ENCODE measurements around the gene GRSF1.

The GRSF1 gene

GRCh38 chr4:70839589-70840093 lies at the start of gene GRSF1:
Gene GRSF1 (minus strand): TSS chr4:70839890. CDS start chr4:70839827, 63 bp downstream.
- H3K4me1 ChIP-seq (ENCODE audit: control insufficient read depth in 1 of 2, insufficient read depth in 2 of 2, low read length in 2 of 2) = peaks cover 0 to 16% of the 10 kb centered on the region in 2 donors
- H3K9me3 ChIP-seq (ENCODE audit: control insufficient read depth in 1 of 2, low read length in 2 of 2) = no peaks in the 10 kb centered on the region
- H3K27ac ChIP-seq (ENCODE audit: low read length) = peak within 1 kb of the TSS; percentile 87
- H3K36me3 ChIP-seq (ENCODE audit: control insufficient read depth in 1 of 2, insufficient read depth in 2 of 2, low read length in 2 of 2) = no peaks in the 10 kb centered on the region
- H3K4me3 ChIP-seq (ENCODE audit: low read depth in 1 of 2, low read length in 2 of 2) = peak within 1 kb of the TSS; percentile 86 to 90
- no peaks in the 10 kb centered on the region for H3K27me3 ChIP-seq (ENCODE audit: low read depth, low read length)

GRCh38 chr4:70885174-70885573 lies 45.5 kb upstream of the GRSF1 start:
- Histone ChIP-seq H3K4me3 (ENCODE audit: low read depth in 1 of 2, low read length in 2 of 2) (no peak overlapping the region), H3K36me3 (ENCODE audit: control insufficient read depth in 1 of 2, insufficient read depth in 2 of 2, low read length in 2 of 2) (no peaks in the 10 kb centered on the region), H3K27ac (ENCODE audit: low read length) (no peak overlapping the region), H3K4me1 (ENCODE audit: control insufficient read depth in 1 of 2, insufficient read depth in 2 of 2, low read length in 2 of 2) (no peaks in the 10 kb centered on the region), H3K9me3 (ENCODE audit: control insufficient read depth in 1 of 2, low read length in 2 of 2) (no peaks in the 10 kb centered on the region), H3K27me3 (ENCODE audit: low read depth, low read length) (no peaks in the 10 kb centered on the region)

- Histone ChIP-seq H3K4me1 (ENCODE audit: control insufficient read depth in 1 of 2, insufficient read depth in 2 of 2, low read length in 2 of 2) (no peaks in the 10 kb centered on the region), H3K27me3 (ENCODE audit: low read depth, low read length) (no peaks in the 10 kb centered on the region), H3K27ac (ENCODE audit: low read length) (no peak overlapping the region), H3K36me3 (ENCODE audit: control insufficient read depth in 1 of 2, insufficient read depth in 2 of 2, low read length in 2 of 2) (no peaks in the 10 kb centered on the region), H3K9me3 (ENCODE audit: control insufficient read depth in 1 of 2, low read length in 2 of 2) (no peaks in the 10 kb centered on the region), H3K4me3 (ENCODE audit: low read depth in 1 of 2, low read length in 2 of 2) (no peak overlapping the region)
Measured at GRCh38 chr4:70880739-70881138, 41.0 kb upstream of the GRSF1 start.

- H3K9me3 ChIP-seq (ENCODE audit: control insufficient read depth in 1 of 2, low read length in 2 of 2) = no peaks in the 10 kb centered on the region
- no peaks in the 10 kb centered on the region for H3K36me3 ChIP-seq (ENCODE audit: control insufficient read depth in 1 of 2, insufficient read depth in 2 of 2, low read length in 2 of 2)
- no peaks in the 10 kb centered on the region for H3K4me1 ChIP-seq (ENCODE audit: control insufficient read depth in 1 of 2, insufficient read depth in 2 of 2, low read length in 2 of 2)
- no peak overlapping the region for H3K27ac ChIP-seq (ENCODE audit: low read length)
- H3K4me3 ChIP-seq (ENCODE audit: low read depth in 1 of 2, low read length in 2 of 2) = no peak overlapping the region
- no peaks in the 10 kb centered on the region for H3K27me3 ChIP-seq (ENCODE audit: low read depth, low read length)
Measured at GRCh38 chr4:70877556-70877955, 37.9 kb upstream of the GRSF1 start.

GRCh38 chr4:70874268-70875156 lies 34.8 kb upstream of the GRSF1 start:
- Histone ChIP-seq H3K27me3 (ENCODE audit: low read depth, low read length) (no peaks in the 10 kb centered on the region), H3K27ac (ENCODE audit: low read length) (no peak overlapping the region), H3K4me1 (ENCODE audit: control insufficient read depth in 1 of 2, insufficient read depth in 2 of 2, low read length in 2 of 2) (no peaks in the 10 kb centered on the region), H3K36me3 (ENCODE audit: control insufficient read depth in 1 of 2, insufficient read depth in 2 of 2, low read length in 2 of 2) (no peaks in the 10 kb centered on the region), H3K4me3 (ENCODE audit: low read depth in 1 of 2, low read length in 2 of 2) (no peak overlapping the region), H3K9me3 (ENCODE audit: control insufficient read depth in 1 of 2, low read length in 2 of 2) (no peaks in the 10 kb centered on the region)

- H3K4me1 ChIP-seq (ENCODE audit: control insufficient read depth in 1 of 2, insufficient read depth in 2 of 2, low read length in 2 of 2) = no peaks in the 10 kb centered on the region
- no peak overlapping the region for H3K4me3 ChIP-seq (ENCODE audit: low read depth in 1 of 2, low read length in 2 of 2)
Measured at GRCh38 chr4:70873216-70873615, 33.5 kb upstream of the GRSF1 start.

GRCh38 chr4:70868778-70869177 lies 29.1 kb upstream of the GRSF1 start:
- no peaks in the 10 kb centered on the region for H3K9me3 ChIP-seq (ENCODE audit: control insufficient read depth in 1 of 2, low read length in 2 of 2)
- H3K36me3 ChIP-seq (ENCODE audit: control insufficient read depth in 1 of 2, insufficient read depth in 2 of 2, low read length in 2 of 2) = no peaks in the 10 kb centered on the region
- H3K27me3 ChIP-seq (ENCODE audit: low read depth, low read length) = no peaks in the 10 kb centered on the region
- H3K4me3 ChIP-seq (ENCODE audit: low read depth in 1 of 2, low read length in 2 of 2) = no peak overlapping the region
- no peak overlapping the region for H3K27ac ChIP-seq (ENCODE audit: low read length)
- no peaks in the 10 kb centered on the region for H3K4me1 ChIP-seq (ENCODE audit: control insufficient read depth in 1 of 2, insufficient read depth in 2 of 2, low read length in 2 of 2)

More at GRCh38 chr4:70873216-70873615, 33.5 kb upstream of the GRSF1 start:
- H3K9me3 ChIP-seq (ENCODE audit: control insufficient read depth in 1 of 2, low read length in 2 of 2) = no peaks in the 10 kb centered on the region
- no peak overlapping the region for H3K27ac ChIP-seq (ENCODE audit: low read length)
- H3K27me3 ChIP-seq (ENCODE audit: low read depth, low read length) = no peaks in the 10 kb centered on the region
- no peaks in the 10 kb centered on the region for H3K36me3 ChIP-seq (ENCODE audit: control insufficient read depth in 1 of 2, insufficient read depth in 2 of 2, low read length in 2 of 2)

- Histone ChIP-seq H3K27ac (ENCODE audit: low read length) (no peak overlapping the region), H3K27me3 (ENCODE audit: low read depth, low read length) (no peaks in the 10 kb centered on the region), H3K4me1 (ENCODE audit: control insufficient read depth in 1 of 2, insufficient read depth in 2 of 2, low read length in 2 of 2) (no peaks in the 10 kb centered on the region), H3K36me3 (ENCODE audit: control insufficient read depth in 1 of 2, insufficient read depth in 2 of 2, low read length in 2 of 2) (no peaks in the 10 kb centered on the region), H3K9me3 (ENCODE audit: control insufficient read depth in 1 of 2, low read length in 2 of 2) (no peaks in the 10 kb centered on the region), H3K4me3 (ENCODE audit: low read depth in 1 of 2, low read length in 2 of 2) (no peak overlapping the region)
Measured at GRCh38 chr4:70863099-70863790, 23.6 kb upstream of the GRSF1 start.

- no peaks in the 10 kb centered on the region for H3K9me3 ChIP-seq (ENCODE audit: control insufficient read depth in 1 of 2, low read length in 2 of 2)
- H3K36me3 ChIP-seq (ENCODE audit: control insufficient read depth in 1 of 2, insufficient read depth in 2 of 2, low read length in 2 of 2) = no peaks in the 10 kb centered on the region
- no peaks in the 10 kb centered on the region for H3K4me1 ChIP-seq (ENCODE audit: control insufficient read depth in 1 of 2, insufficient read depth in 2 of 2, low read length in 2 of 2)
- no peaks in the 10 kb centered on the region for H3K27me3 ChIP-seq (ENCODE audit: low read depth, low read length)
- no peak overlapping the region for H3K27ac ChIP-seq (ENCODE audit: low read length)
- H3K4me3 ChIP-seq (ENCODE audit: low read depth in 1 of 2, low read length in 2 of 2) = no peak overlapping the region
Measured at GRCh38 chr4:70859066-70859465, 19.4 kb upstream of the GRSF1 start.

GRCh38 chr4:70858454-70858853 lies 18.8 kb upstream of the GRSF1 start:
- H3K4me3 ChIP-seq (ENCODE audit: low read depth in 1 of 2, low read length in 2 of 2) = no peak overlapping the region
- H3K27me3 ChIP-seq (ENCODE audit: low read depth, low read length) = no peaks in the 10 kb centered on the region
- no peaks in the 10 kb centered on the region for H3K36me3 ChIP-seq (ENCODE audit: control insufficient read depth in 1 of 2, insufficient read depth in 2 of 2, low read length in 2 of 2)
- no peaks in the 10 kb centered on the region for H3K4me1 ChIP-seq (ENCODE audit: control insufficient read depth in 1 of 2, insufficient read depth in 2 of 2, low read length in 2 of 2)
- no peaks in the 10 kb centered on the region for H3K9me3 ChIP-seq (ENCODE audit: control insufficient read depth in 1 of 2, low read length in 2 of 2)
- H3K27ac ChIP-seq (ENCODE audit: low read length) = no peak overlapping the region

- Histone ChIP-seq H3K36me3 (ENCODE audit: control insufficient read depth in 1 of 2, insufficient read depth in 2 of 2, low read length in 2 of 2) (no peaks in the 10 kb centered on the region), H3K4me1 (ENCODE audit: control insufficient read depth in 1 of 2, insufficient read depth in 2 of 2, low read length in 2 of 2) (no peaks in the 10 kb centered on the region), H3K27me3 (ENCODE audit: low read depth, low read length) (no peaks in the 10 kb centered on the region), H3K4me3 (ENCODE audit: low read depth in 1 of 2, low read length in 2 of 2) (no peak overlapping the region), H3K9me3 (ENCODE audit: control insufficient read depth in 1 of 2, low read length in 2 of 2) (no peaks in the 10 kb centered on the region), H3K27ac (ENCODE audit: low read length) (no peak overlapping the region)
Measured at GRCh38 chr4:70855464-70855863, 15.8 kb upstream of the GRSF1 start.
